22Rv1 (cell line): ENCODE data around the gene NPC2.

ENCODE experiments used
- H3K27ac ChIP-seq: fragments of 450-650 bp; 2 replicates; pipeline ENCODE4 v1.5.1; 2017
- CTCF ChIP-seq: fragments of 450-650 bp; IDR thresholded peaks from 2 replicates; pipeline ENCODE4 v1.5.1; 2017; ENCODE audit warnings: mild to moderate bottlenecking
- ZFX ChIP-seq: fragments of 450-650 bp; IDR thresholded peaks from 2 replicates; pipeline ENCODE4 v1.6.1; 2017; ENCODE audit warnings: antibody characterized with exemption, borderline replicate concordance

Gene NPC2

GRCh38 chr14:74511966-74512830 lies 19.1 kb upstream of the NPC2 start:
- TF ChIP-seq ZFX (no peak), CTCF (no peak)
- H3K27ac ChIP-seq, result no peak overlapping the region

- TF ChIP-seq CTCF (no peak), ZFX (no peak)
- H3K27ac ChIP-seq, result no peak overlapping the region
Measured at GRCh38 chr14:74510959-74511409, 17.9 kb upstream of the NPC2 start.

GRCh38 chr14:74510223-74510931 lies 17.3 kb upstream of the NPC2 start:
- no peak for TF ChIP-seq CTCF
- no peak for TF ChIP-seq ZFX
- H3K27ac ChIP-seq, result no peak overlapping the region

- no peak overlapping the region for H3K27ac ChIP-seq
- TF ChIP-seq ZFX (no peak), CTCF (no peak)
Measured at GRCh38 chr14:74509587-74510222, 16.6 kb upstream of the NPC2 start.

GRCh38 chr14:74508844-74509428 lies 15.8 kb upstream of the NPC2 start:
- no peak overlapping the region for H3K27ac ChIP-seq
- TF ChIP-seq ZFX (no peak), CTCF (no peak)

- no peak for TF ChIP-seq ZFX
- peak; percentile 64 for TF ChIP-seq CTCF
- H3K27ac ChIP-seq, result no peak overlapping the region
Measured at GRCh38 chr14:74508292-74508731, 15.2 kb upstream of the NPC2 start.
